Smooth muscle cell (in vitro differentiated cells): ENCODE measurements around the gene EFCAB13. TPM values are rescaled to one million over a fixed set of nuclear protein-coding genes. Genes with fewer than 3 reads are reported as not detected.

Source experiments
- DNase-seq: peaks from one replicate; lab custom pipeline; 2025; ENCODE audit not compliant: unreplicated experiment; lab: John Stamatoyannopoulos, UW
- H2AFZ ChIP-seq: fragments of 200-600 bp; sonication (generic); 2 replicates; pipeline ENCODE4 v1.6.0; 2016; ENCODE audit warnings: antibody characterized with exemption, low read depth, mild to moderate bottlenecking
- H3F3A ChIP-seq: fragments of 200-600 bp; sonication (generic); 2 replicates; pipeline ENCODE4 v1.6.0; 2017; ENCODE audit warnings: antibody characterized with exemption, low read depth
- H3K27ac ChIP-seq: fragments of 200-600 bp; sonication (generic); 2 replicates; pipeline ENCODE4 v1.5.1; 2016; ENCODE audit warnings: low read depth, mild to moderate bottlenecking
- H3K27me3 ChIP-seq: fragments of 200-600 bp; sonication (generic); 2 replicates; pipeline ENCODE4 v1.6.1; 2016; ENCODE audit warnings: low read depth, mild to moderate bottlenecking
- H3K36me3 ChIP-seq: fragments of 200-600 bp; sonication (generic); 2 replicates; pipeline ENCODE4 v1.5.1; 2016; ENCODE audit warnings: low read depth
- H3K4me1 ChIP-seq: fragments of 200-600 bp; sonication (generic); 2 replicates; pipeline ENCODE4 v1.5.1; 2016; ENCODE audit warnings: low read depth
- H3K4me2 ChIP-seq: fragments of 200-600 bp; sonication (generic); 2 replicates; pipeline ENCODE4 v1.6.0; 2016; ENCODE audit warnings: mild to moderate bottlenecking
- H3K4me3 ChIP-seq: fragments of 200-600 bp; sonication (generic); 2 replicates; pipeline ENCODE4 v1.5.1; 2016; ENCODE audit warnings: mild to moderate bottlenecking
- H3K79me2 ChIP-seq: fragments of 200-600 bp; sonication (generic); 2 replicates; pipeline ENCODE4 v1.6.0; 2016; ENCODE audit warnings: low read depth, mild to moderate bottlenecking
- H3K9ac ChIP-seq: fragments of 200-600 bp; sonication (generic); 2 replicates; pipeline ENCODE4 v1.6.0; 2016; ENCODE audit warnings: low read depth
- H3K9me3 ChIP-seq: fragments of 200-600 bp; sonication (generic); replicated peaks from 2 replicates; pipeline ENCODE4 v1.5.1; 2016; ENCODE audit warnings: low read depth
- H4K20me1 ChIP-seq: fragments of 200-600 bp; sonication (generic); 2 replicates; pipeline ENCODE4 v1.6.0; 2016; ENCODE audit warnings: low read depth
- CTCF ChIP-seq: fragments of 200-600 bp; sonication (generic); IDR thresholded peaks from 2 replicates; pipeline ENCODE4 v1.5.1; 2017; ENCODE audit warnings: borderline replicate concordance, mild to moderate bottlenecking, antibody characterized with exemption; ENCODE audit not compliant: insufficient read depth, poor library complexity, severe bottlenecking
- WGBS: methylation state at CpG from one replicate; pipeline ENCODE4 v1.1.7; 2016; ENCODE audit warnings: low lambda C conversion rate; 5-methylcytosine and 5-hydroxymethylcytosine counted together
- polyA plus RNA-seq: library from polyadenylated mRNA; unstranded; fragments of >200 nt; fragmentation: Nextera tagmentation; extraction: Ambion mirVana; gene quantifications from 2 replicates; pipeline ENCODE4 v1.2.1, GENCODE V29; 2016
- total RNA-seq: library from RNA; depleted of rRNA; stranded (reverse); fragments of >200 nt; gene quantifications from 2 replicates; pipeline ENCODE4 v1.2.3, GENCODE V29; 2014

EFCAB13 gene
- total and polyA plus RNA-seq, 2 experiments from 2014 or later: 1.2 to 4.6 TPM

GRCh38 chr17:47318197-47318918, 5.4 kb upstream of the EFCAB13 start:
- no peak for DNase-seq
- Histone ChIP-seq H3K4me1 (peaks cover 11% of the 10 kb centered on the region), H3K9ac (no peak overlapping the region), H3F3A (no peaks in the 10 kb centered on the region), H3K4me3 (no peak overlapping the region), H3K4me2 (no peak overlapping the region), H4K20me1 (no peaks in the 10 kb centered on the region), H3K27ac (no peak overlapping the region), H3K79me2 (no peaks in the 10 kb centered on the region), H2AFZ (no peak overlapping the region), H3K36me3 (no peaks in the 10 kb centered on the region), H3K27me3 (no peaks in the 10 kb centered on the region), H3K9me3 (no peaks in the 10 kb centered on the region)
- no peak for TF ChIP-seq CTCF
- WGBS: 85% methylated on average over 3 of the region's 3 CpGs

GRCh38 chr17:47320879-47321502, 2.8 kb upstream of the EFCAB13 start:
- WGBS: 88% methylated on average over 5 of the region's 5 CpGs

GRCh38 chr17:47324224-47325020, 667 bp downstream of the EFCAB13 start:
- H3K4me3 ChIP-seq: peak overlapping the region; percentile 64
- H3K27ac ChIP-seq: peak overlapping the region; percentile 36
- peak overlapping the region; percentile 96 for H2AFZ ChIP-seq
- no peaks in the 10 kb centered on the region for H3K79me2 ChIP-seq
- no peak for DNase-seq
- TF ChIP-seq CTCF: no peak
- peak overlapping the region; percentile 90 for H3K4me2 ChIP-seq
- H3K27me3 ChIP-seq: no peaks in the 10 kb centered on the region
- H3K4me1 ChIP-seq: peaks cover 6% of the 10 kb centered on the region
- no peaks in the 10 kb centered on the region for H3K9me3 ChIP-seq
- H4K20me1 ChIP-seq: no peaks in the 10 kb centered on the region
- H3F3A ChIP-seq: no peaks in the 10 kb centered on the region
- H3K36me3 ChIP-seq: no peaks in the 10 kb centered on the region
- peak overlapping the region; percentile 32 for H3K9ac ChIP-seq
- WGBS: 47% methylated on average over 28 of the region's 28 CpGs

More at GRCh38 chr17:47320879-47321502, 2.8 kb upstream of the EFCAB13 start:
- H4K20me1 ChIP-seq: no peaks in the 10 kb centered on the region
- H3K36me3 ChIP-seq: no peaks in the 10 kb centered on the region
- H3K9me3 ChIP-seq: no peaks in the 10 kb centered on the region
- H3F3A ChIP-seq: no peaks in the 10 kb centered on the region
- TF ChIP-seq CTCF: no peak
- no peak overlapping the region for H3K27ac ChIP-seq
- no peak for DNase-seq
- H3K9ac ChIP-seq: no peak overlapping the region
- no peak overlapping the region for H3K4me2 ChIP-seq
- peaks cover 8% of the 10 kb centered on the region for H3K4me1 ChIP-seq
- H3K4me3 ChIP-seq: no peak overlapping the region
- H3K27me3 ChIP-seq: no peaks in the 10 kb centered on the region
- no peaks in the 10 kb centered on the region for H3K79me2 ChIP-seq
- H2AFZ ChIP-seq: no peak overlapping the region
